Kidney epithelial cell (primary cell): ENCODE measurements around the gene BMP7. TPM values are rescaled to one million over a fixed set of nuclear protein-coding genes. Genes with fewer than 3 reads are reported as not detected.

Experiments
- DNase-seq: peaks from one replicate; pipeline ENCODE4 v3.0.0-alpha.2; 2010; ENCODE audit warnings: low read depth
- H3K27me3 ChIP-seq: 2 replicates; pipeline ENCODE4 v1.6.0; 2011; ENCODE audit warnings: low read length; ENCODE audit not compliant: control insufficient read depth, insufficient read depth
- H3K36me3 ChIP-seq: 2 replicates; pipeline ENCODE4 v1.5.1; 2011; ENCODE audit warnings: low read length; ENCODE audit not compliant: control insufficient read depth, insufficient read depth
- H3K4me3 ChIP-seq: 2 replicates; pipeline ENCODE4 v1.5.1; 2011; ENCODE audit warnings: low read depth, mild to moderate bottlenecking, control low read depth, low read length
- total RNA-seq: library from RNA; depleted of rRNA; stranded (reverse); fragments of >200 nt; gene quantifications from 2 replicates; pipeline ENCODE4 v1.2.3, GENCODE V29; 2015
- TF ChIP-seq, protein P1 (sequence below): IDR thresholded peaks from 2 replicates; pipeline ENCODE4 v1.5.1; 2011; ENCODE audit warnings: mild to moderate bottlenecking, moderate library complexity, low read length, control low read depth, inconsistent platforms; ENCODE audit not compliant: insufficient read depth, poor library complexity, severe bottlenecking

BMP7 gene
- total RNA-seq, 1 donor from 2014 or later = 21.8 TPM

GRCh38 chr20:57133926-57134650 lies 132.4 kb downstream of the BMP7 start:
- Histone ChIP-seq H3K4me3 (no peak overlapping the region), H3K36me3 (no peaks in the 10 kb centered on the region), H3K27me3 (no peaks in the 10 kb centered on the region)
- no peak for DNase-seq
- TF ChIP-seq, protein P1, sequence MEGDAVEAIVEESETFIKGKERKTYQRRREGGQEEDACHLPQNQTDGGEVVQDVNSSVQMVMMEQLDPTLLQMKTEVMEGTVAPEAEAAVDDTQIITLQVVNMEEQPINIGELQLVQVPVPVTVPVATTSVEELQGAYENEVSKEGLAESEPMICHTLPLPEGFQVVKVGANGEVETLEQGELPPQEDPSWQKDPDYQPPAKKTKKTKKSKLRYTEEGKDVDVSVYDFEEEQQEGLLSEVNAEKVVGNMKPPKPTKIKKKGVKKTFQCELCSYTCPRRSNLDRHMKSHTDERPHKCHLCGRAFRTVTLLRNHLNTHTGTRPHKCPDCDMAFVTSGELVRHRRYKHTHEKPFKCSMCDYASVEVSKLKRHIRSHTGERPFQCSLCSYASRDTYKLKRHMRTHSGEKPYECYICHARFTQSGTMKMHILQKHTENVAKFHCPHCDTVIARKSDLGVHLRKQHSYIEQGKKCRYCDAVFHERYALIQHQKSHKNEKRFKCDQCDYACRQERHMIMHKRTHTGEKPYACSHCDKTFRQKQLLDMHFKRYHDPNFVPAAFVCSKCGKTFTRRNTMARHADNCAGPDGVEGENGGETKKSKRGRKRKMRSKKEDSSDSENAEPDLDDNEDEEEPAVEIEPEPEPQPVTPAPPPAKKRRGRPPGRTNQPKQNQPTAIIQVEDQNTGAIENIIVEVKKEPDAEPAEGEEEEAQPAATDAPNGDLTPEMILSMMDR = no peak

DNA sequence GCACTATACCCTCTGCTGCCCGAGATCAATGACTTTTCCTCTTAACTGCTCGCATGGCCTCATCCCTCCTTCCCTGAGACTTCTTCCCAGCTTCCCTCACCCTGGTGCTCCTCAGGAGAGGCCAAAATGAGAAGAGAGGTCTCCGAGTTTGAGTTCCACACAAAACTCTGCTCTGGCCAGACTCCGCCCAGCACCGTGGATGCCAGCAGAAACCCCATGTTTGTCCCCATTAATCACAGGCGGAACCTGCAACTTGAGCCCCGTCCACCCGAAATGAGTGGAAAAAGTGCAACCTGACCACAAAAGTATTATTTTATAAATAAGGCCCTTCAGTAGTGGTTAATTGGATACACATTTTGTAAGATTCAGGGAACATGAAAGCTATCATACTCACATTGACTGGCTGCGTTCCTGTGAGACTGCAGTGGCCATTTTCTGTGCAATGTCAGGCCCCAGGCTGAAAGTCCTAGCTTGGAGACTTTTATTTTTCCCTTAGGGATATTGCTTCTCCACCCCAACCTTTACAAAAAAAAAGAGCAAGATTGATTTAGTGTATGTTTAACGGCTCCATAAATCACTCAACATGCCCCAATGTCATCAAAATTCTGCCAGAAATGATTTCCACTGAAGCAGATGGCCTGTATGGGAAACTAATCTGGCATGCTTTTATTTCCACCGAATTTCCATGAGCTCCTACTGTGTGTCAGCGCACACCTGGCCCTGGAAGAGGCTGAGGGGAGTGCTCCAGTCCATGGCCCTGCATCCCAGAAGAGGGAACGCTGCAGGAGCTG lies 134.6 kb downstream of the BMP7 start:
- Histone ChIP-seq H3K4me3 (no peak overlapping the region), H3K27me3 (peaks cover 6% of the 10 kb centered on the region), H3K36me3 (no peaks in the 10 kb centered on the region)
- DNase-seq = no peak
- TF ChIP-seq, protein P1 = no peak

DNA sequence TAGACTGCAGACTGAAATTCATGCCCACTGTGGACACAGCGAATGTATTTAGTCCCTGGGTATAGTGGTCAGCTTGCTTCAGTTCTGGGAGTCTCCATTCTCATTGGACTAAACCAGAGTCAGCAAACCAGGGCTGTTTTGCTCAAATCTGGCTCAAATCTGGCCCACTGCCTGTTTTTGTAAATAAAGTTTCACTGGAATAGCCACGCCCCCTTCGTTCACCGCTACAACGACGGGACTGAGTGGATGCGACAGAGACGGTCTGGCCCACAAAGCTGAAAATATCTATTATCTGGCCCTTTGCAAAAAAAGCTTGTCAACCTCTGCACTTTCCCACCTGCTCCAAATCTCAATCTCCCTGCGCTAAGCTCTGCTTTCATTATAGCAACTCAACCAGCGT lies 135.4 kb downstream of the BMP7 start:
- Histone ChIP-seq H3K27me3 (peaks cover 8% of the 10 kb centered on the region), H3K36me3 (no peaks in the 10 kb centered on the region), H3K4me3 (no peak overlapping the region)
- DNase-seq = no peak
- TF ChIP-seq, protein P1 = no peak

GRCh38 chr20:57130160-57130772 lies 136.2 kb downstream of the BMP7 start:
- no peak for DNase-seq
- H3K27me3 ChIP-seq = peaks cover 8% of the 10 kb centered on the region
- no peaks in the 10 kb centered on the region for H3K36me3 ChIP-seq
- no peak overlapping the region for H3K4me3 ChIP-seq
- TF ChIP-seq, protein P1 = no peak

DNA sequence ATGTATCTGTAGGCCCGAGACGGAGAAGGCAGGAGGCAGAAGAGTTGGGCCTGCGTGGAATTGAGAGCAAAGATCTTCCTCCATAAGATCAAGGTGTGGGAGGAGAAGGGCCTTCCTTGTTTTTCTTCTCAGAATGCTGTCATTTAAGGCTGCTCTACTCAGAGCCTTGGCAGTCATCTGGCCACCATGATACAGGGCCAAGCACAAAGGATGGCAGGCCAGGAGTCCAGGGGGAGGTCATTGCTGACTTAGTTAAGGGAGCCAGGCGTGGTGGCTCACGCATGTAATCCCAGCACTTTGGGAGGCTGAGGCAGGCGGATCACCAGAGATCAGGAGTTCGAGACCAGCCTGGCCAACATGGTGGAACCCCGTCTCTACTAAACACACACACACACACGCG lies 137.1 kb downstream of the BMP7 start:
- TF ChIP-seq, protein P1 = no peak
- Histone ChIP-seq H3K27me3 (peaks cover 8% of the 10 kb centered on the region), H3K4me3 (no peak overlapping the region), H3K36me3 (no peaks in the 10 kb centered on the region)
- DNase-seq = no peak
